HCT116 (cell line): ENCODE measurements around the gene B3GNT4. TPM values are rescaled to one million over a fixed set of nuclear protein-coding genes. Genes with fewer than 3 reads are reported as not detected.

Experiments
- ATAC-seq: fragments of 200-7000 bp; cut with Tn5 transposase; 2 replicates; pipeline ENCODE4 v1.9.1; 2020; ENCODE audit warnings: mild to moderate bottlenecking, moderate library complexity
- BruUV-seq: library from RNA; stranded (reverse); fragments of 400-500 nt; replicated peaks from 2 replicates; lab custom pipeline; 2021; lab: Mats Ljungman, UMichigan
- CTCF ChIA-PET: fragments of 300-600 bp; sonication (Branson Sonifier 250); formaldehyde crosslinking; loops from one replicate; lab custom pipeline; 2021; ENCODE audit warnings: antibody characterized with exemption; lab: Charles Lee
- POLR2A ChIA-PET: fragments of 300-600, 350-600 bp; sonication (Branson Sonifier 250); formaldehyde crosslinking; loops from one replicate; lab custom pipeline; 2021; ENCODE audit warnings: antibody characterized with exemption; lab: Charles Lee
- RAD21 ChIA-PET, 2 experiments: fragments of 300-600 bp; sonication (Branson Sonifier 250); formaldehyde crosslinking; loops; one replicate each; lab custom pipeline; 2023; ENCODE audit warnings: low total read pairs in 2 of 2; ENCODE audit not compliant: uncharacterized antibody in 2 of 2, unreplicated experiment in 2 of 2, low non-redundant PET in 1 of 2; lab: Charles Lee
- DNase-seq: peaks from one replicate; pipeline ENCODE4 v3.0.0-alpha.2; 2010; ENCODE audit warnings: low read depth, low spot score
- H2AFZ ChIP-seq: fragments of 200-600 bp; shearing (Covaris generic), sonication (generic); 2 replicates; pipeline ENCODE4 v1.6.1; 2017; ENCODE audit warnings: low read depth, mixed run types, mixed read lengths, antibody characterized with exemption, low read length; ENCODE audit not compliant: poor library complexity, severe bottlenecking
- H3K27ac ChIP-seq: 2 replicates; pipeline ENCODE4 v1.5.1; 2012; ENCODE audit warnings: low read depth, low read length
- H3K27me3 ChIP-seq: fragments of 200-600 bp; sonication (generic); 2 replicates; pipeline ENCODE4 v1.6.1; 2016; ENCODE audit warnings: mixed run types, low read length, mixed read lengths; ENCODE audit not compliant: insufficient read depth
- H3K36me3 ChIP-seq, 2 experiments: fragments of 200-500 bp in 1 of 2; fragments of 200-600 bp in 1 of 2; sonication (Bioruptor generic) in 1 of 2; sonication (generic) in 1 of 2; 2 replicates each; pipeline versions ENCODE4 v1.5.1 to v1.6.1; 2014 to 2016; ENCODE audit warnings: low read length in 2 of 2, inconsistent platforms in 1 of 2, mixed read lengths in 1 of 2, mixed run types in 1 of 2; ENCODE audit not compliant: insufficient read depth in 2 of 2, control insufficient read depth in 1 of 2
- H3K4me1 ChIP-seq, 2 experiments: fragments of 200-600 bp in 1 of 2; sonication (generic) in 1 of 2; 2 replicates each; pipeline versions ENCODE4 v1.5.1 to v1.6.1; 2012 to 2017; ENCODE audit warnings: low read length in 2 of 2, inconsistent platforms in 1 of 2, mild to moderate bottlenecking in 1 of 2, mixed read lengths in 1 of 2, mixed run types in 1 of 2, moderate library complexity in 1 of 2; ENCODE audit not compliant: insufficient read depth in 2 of 2, control insufficient read depth in 1 of 2
- H3K4me2 ChIP-seq: fragments of 200-600 bp; sonication (generic); 2 replicates; pipeline ENCODE4 v1.6.1; 2017; ENCODE audit warnings: mixed run types, low read length, mixed read lengths
- H3K4me3 ChIP-seq, 2 experiments: fragments of 200-600 bp in 1 of 2; sonication (generic) in 1 of 2; replicated peaks in 1 of 2; 2 replicates each; pipeline ENCODE4 v1.5.1; 2011 to 2016; ENCODE audit warnings: low read length in 2 of 2, control low read depth in 1 of 2, low read depth in 1 of 2, mild to moderate bottlenecking in 1 of 2, mixed read lengths in 1 of 2, mixed run types in 1 of 2
- H3K79me2 ChIP-seq: fragments of 200-600 bp; sonication (generic); 2 replicates; pipeline ENCODE4 v1.6.1; 2017; ENCODE audit warnings: mild to moderate bottlenecking, mixed run types, low read length, moderate library complexity, mixed read lengths; ENCODE audit not compliant: insufficient read depth
- H3K9ac ChIP-seq: fragments of 200-600 bp; sonication (generic); 2 replicates; pipeline ENCODE4 v1.6.1; 2016; ENCODE audit warnings: low read length, mixed read lengths
- H3K9me2 ChIP-seq: fragments of 200-600 bp; sonication (generic), shearing (Covaris generic); 2 replicates; pipeline ENCODE4 v1.6.1; 2017; ENCODE audit warnings: mixed run types, mild to moderate bottlenecking, moderate library complexity; ENCODE audit not compliant: insufficient read depth
- H3K9me3 ChIP-seq, 2 experiments: fragments of 200-500 bp in 1 of 2; fragments of 200-600 bp in 1 of 2; sonication (Bioruptor generic) in 1 of 2; sonication (generic) in 1 of 2; 2 replicates each; pipeline ENCODE4 v1.6.1; 2014 to 2017; ENCODE audit warnings: low read length in 2 of 2, mixed read lengths in 2 of 2, inconsistent platforms in 1 of 2, low read depth in 1 of 2, mild to moderate bottlenecking in 1 of 2, mixed run types in 1 of 2, moderate library complexity in 1 of 2; ENCODE audit not compliant: control insufficient read depth in 1 of 2, insufficient read depth in 1 of 2
- H4K20me1 ChIP-seq: fragments of 200-600 bp; sonication (generic), shearing (Covaris generic); 2 replicates; pipeline ENCODE4 v1.6.1; 2017; ENCODE audit warnings: mixed run types, mild to moderate bottlenecking, moderate library complexity; ENCODE audit not compliant: insufficient read depth
- ATF3 ChIP-seq: IDR thresholded peaks from 2 replicates; pipeline ENCODE4 v1.6.1; 2012
- CTCF ChIP-seq, 3 experiments: fragments of 200-600 bp in 1 of 3; sonication (generic) in 1 of 3; IDR thresholded peaks in 2 of 3; conservative IDR thresholded peaks in 1 of 3; 2 replicates each; pipeline ENCODE4 v1.5.1; 2012 to 2017; ENCODE audit warnings: low read depth in 2 of 3, low read length in 2 of 3, antibody characterized with exemption in 1 of 3, borderline replicate concordance in 1 of 3, control low read depth in 1 of 3, mild to moderate bottlenecking in 1 of 3, mixed read lengths in 1 of 3, mixed run types in 1 of 3, moderate library complexity in 1 of 3; ENCODE audit not compliant: insufficient read depth in 1 of 3
- EGR1 ChIP-seq: IDR thresholded peaks from 2 replicates; pipeline ENCODE4 v1.6.1; 2012; ENCODE audit warnings: low read depth
- EZH2 ChIP-seq: fragments of 200-600 bp; sonication (generic); IDR thresholded peaks from 2 replicates; pipeline ENCODE4 v1.6.1; 2017; ENCODE audit warnings: antibody characterized with exemption, mixed run types
- MAX ChIP-seq: IDR thresholded peaks from 2 replicates; pipeline ENCODE4 v1.6.1; 2012
- REST ChIP-seq: IDR thresholded peaks from 2 replicates; pipeline ENCODE4 v1.6.1; 2012; ENCODE audit warnings: low read depth
- SRF ChIP-seq: IDR thresholded peaks from 2 replicates; pipeline ENCODE4 v1.6.1; 2012; ENCODE audit warnings: low read depth
- TCF7L2 ChIP-seq: IDR thresholded peaks from 2 replicates; pipeline ENCODE4 v1.7.0; 2011; ENCODE audit warnings: borderline replicate concordance, inconsistent platforms; ENCODE audit not compliant: insufficient read depth, insufficient read length; ENCODE audit errors: extremely low read depth
- YY1 ChIP-seq: IDR thresholded peaks from 2 replicates; pipeline ENCODE4 v1.6.1; 2011; ENCODE audit warnings: low read length, low read depth, moderate library complexity, mild to moderate bottlenecking; ENCODE audit not compliant: insufficient replicate concordance; ENCODE audit errors: extremely low read depth
- ZFX ChIP-seq: fragments of 450-650 bp; IDR thresholded peaks from 2 replicates; pipeline ENCODE4 v1.6.1; 2017
- ZNF274 ChIP-seq: fragments of 200-500 bp; sonication (Bioruptor generic); IDR thresholded peaks from 2 replicates; pipeline ENCODE4 v1.6.1; 2014; ENCODE audit warnings: mild to moderate bottlenecking, low read depth, low read length, inconsistent platforms
- intact Hi-C: fragments of 100-400 bp; cut with micrococcal nuclease; formaldehyde crosslinking; loops from 2 replicates; pipeline ENCODE4 v1.10.0; 2022
- total RNA-seq: library from RNA; stranded (reverse); gene quantifications from one replicate; pipeline ENCODE4 v1.2.1, GENCODE V29; 2021; ENCODE audit not compliant: unreplicated experiment

The B3GNT4 gene
- total RNA-seq, 1 experiment from 2014 or later = 7.1 TPM

- H2AFZ ChIP-seq = no peak overlapping the region
Observed at GRCh38 chr12:122226366-122227125, 23.0 kb downstream of the B3GNT4 start.

More at GRCh38 chr12:122226366-122227125, 23.0 kb downstream of the B3GNT4 start:
- Histone ChIP-seq H3K79me2 (peaks cover 41% of the 10 kb centered on the region), H3K27ac (no peak overlapping the region; the same call in 1 of the 2 replicates), H3K9ac (no peak overlapping the region), H3K36me3 (peaks cover 7 to 16% of the 10 kb centered on the region in 2 experiments), H3K9me3 (no peaks in the 10 kb centered on the region), H3K4me3 (peak overlapping the region; percentile 4 to 34; a peak in 2 of 4 replicates), H3K27me3 (no peaks in the 10 kb centered on the region), H4K20me1 (no peaks in the 10 kb centered on the region), H3K9me2 (no peaks in the 10 kb centered on the region), H3K4me2 (peak overlapping the region; percentile 62), H3K4me1 (peaks cover 7 to 21% of the 10 kb centered on the region in 2 experiments)
- ChIA-PET POLR2A (interaction anchor here (0.6 to 1.5 kb wide), 5 partner anchors 12 to 115 kb away, joined by 3 to 5 read pairs (median 3); partner anchors contain the start of gene B3GNT4), CTCF (no interaction called here), RAD21 (interaction anchor here in 1 of 2 experiments (0.6 kb wide), 2 partner anchors 14 to 740 kb away, joined by 3 read pairs; partner anchors contain the start of gene ABCB9)
- intact Hi-C loops = loop anchor here (1.0 kb wide), 2 partner anchors 40 to 301 kb away; partner anchors contain the start of genes KNTC1 and VPS33A
- no TSS peak for BruUV-seq
- TF ChIP-seq YY1 (no peak), EZH2 (no peak), MAX (peak; percentile 83), TCF7L2 (no peak), CTCF (IDR thresholded peaks at IDR 0.05 in 2 of 3, conservative IDR thresholded peaks at IDR 0.05 in 1 of 3; ENCODE audit: borderline replicate concordance in 1 of 3, insufficient read depth in 1 of 3, low read depth in 2 of 3, low read length in 2 of 3) (no peak), ZNF274 (no peak), EGR1 (no peak), ATF3 (no peak), REST (peak; percentile 69), SRF (no peak), ZFX (no peak)
- DNase-seq = no peak
- ATAC-seq = no peak
